Measurements from ENCODE around the gene NTSR2.
A peak's percentile ranks its signal among the peaks of the same experiment; 100 is the strongest.

The NTSR2 gene

GRCh38 chr2:11699686-11700670 is 30.0 kb upstream of the NTSR2 start:
- no peak for DNase-seq

DNA sequence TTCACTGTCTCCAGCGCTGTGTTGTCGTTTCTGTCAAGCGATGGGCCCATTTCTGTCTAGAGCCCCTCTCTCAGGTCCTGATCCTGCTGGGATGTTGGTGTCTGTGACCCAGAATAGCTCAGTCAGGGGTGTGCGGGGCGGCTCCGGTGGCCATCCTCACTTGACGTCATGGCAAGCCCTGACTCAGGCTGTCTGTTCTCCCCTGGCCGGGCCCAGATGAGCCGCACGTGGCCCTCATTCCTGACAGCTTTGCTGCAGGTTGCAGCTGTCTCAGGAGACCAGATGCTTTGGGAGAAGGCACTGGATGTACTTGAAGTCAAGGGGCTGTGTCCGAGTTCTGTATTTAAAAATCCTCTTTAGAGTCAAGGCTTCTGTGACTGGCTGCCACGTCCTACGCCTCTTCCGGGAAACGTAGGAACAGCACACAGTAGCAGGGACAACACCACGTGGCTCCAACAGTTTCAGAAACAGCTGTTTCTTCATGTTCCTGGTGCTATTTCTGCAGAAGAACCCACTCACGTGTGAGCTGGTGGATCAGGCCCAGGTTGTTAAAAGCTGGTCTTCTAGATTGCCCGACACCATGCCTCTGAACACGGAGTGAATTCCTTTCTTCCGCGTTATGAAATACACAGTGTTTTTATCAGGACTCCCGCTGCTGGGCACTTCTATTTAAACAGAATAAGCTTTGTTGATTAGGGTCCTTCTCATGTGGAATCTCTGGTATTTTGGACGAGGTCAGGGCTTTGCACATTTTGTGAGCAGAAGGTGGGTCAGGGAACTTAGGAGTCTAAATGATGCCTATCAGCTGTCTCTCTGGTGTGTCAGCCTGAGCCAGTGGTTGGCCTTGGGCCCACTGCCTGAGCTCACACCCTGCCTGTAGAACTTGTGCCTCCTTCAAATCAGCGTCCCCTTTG is 28.3 kb upstream of the NTSR2 start:
- DNase-seq = peak in 3 of 14 donors; percentile 16 to 76 (median 47)

- DNase-seq = peak in 8 of 14 donors; percentile 7 to 88 (median 32)
Observed at GRCh38 chr2:11697103-11697871, 27.3 kb upstream of the NTSR2 start.

GRCh38 chr2:11696736-11697102 is 26.7 kb upstream of the NTSR2 start:
- DNase-seq = no peak

GRCh38 chr2:11695576-11695975 is 25.6 kb upstream of the NTSR2 start:
- no peak for DNase-seq

DNA sequence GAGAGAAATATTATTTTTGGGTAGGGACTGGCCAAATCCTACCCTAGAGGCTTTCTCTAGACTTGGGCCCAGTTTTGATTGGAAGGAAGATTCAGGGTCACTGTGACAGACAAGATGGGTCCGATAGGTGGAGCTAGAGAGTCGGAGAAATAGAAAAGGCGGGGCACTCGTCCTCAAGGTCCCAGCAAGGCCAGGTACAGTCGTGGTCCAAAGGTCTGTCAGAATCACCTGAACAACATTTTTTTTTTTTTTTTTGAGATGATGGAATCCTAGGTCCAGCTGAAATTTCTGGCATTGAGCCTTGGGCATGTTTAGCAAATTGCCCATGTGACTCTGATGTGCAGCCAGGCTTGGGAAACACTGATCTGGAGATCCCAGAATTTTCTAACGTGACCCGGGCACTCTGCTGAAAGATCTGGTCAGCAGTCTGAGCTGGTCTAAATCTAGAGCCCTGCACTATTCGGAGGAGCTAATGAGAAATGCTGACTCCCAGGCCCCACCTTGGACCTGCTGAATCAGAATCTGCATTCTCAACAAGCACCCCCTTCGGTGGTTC is 23.0 kb upstream of the NTSR2 start:
- peak in 7 of 14 donors; percentile 22 to 56 (median 28) for DNase-seq

- DNase-seq = no peak
Observed at GRCh38 chr2:11691076-11691660, 21.2 kb upstream of the NTSR2 start.

- peak in 12 of 14 donors; percentile 21 to 76 (median 56) for DNase-seq
Observed at GRCh38 chr2:11688222-11689069, 18.5 kb upstream of the NTSR2 start.

DNA sequence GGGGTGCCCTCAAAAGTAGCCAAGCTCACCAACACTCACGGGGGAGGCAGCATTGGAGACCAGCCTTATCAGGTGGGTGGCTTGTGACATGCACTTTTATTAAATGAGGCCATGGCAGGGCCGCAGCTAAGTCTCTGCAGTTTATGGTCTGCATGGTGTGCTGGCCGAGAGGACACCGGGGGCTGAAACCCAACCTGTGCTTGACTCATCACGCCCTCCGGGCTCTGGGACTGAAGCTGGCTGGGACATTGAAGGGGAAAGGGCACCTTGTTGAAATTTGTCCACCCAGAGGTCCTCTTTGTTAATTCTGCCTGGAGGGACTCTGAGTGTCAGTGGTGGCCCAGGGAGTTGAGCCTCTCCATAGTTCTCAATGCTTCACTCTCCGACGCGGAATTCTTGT is 17.7 kb upstream of the NTSR2 start:
- no peak for DNase-seq

DNA sequence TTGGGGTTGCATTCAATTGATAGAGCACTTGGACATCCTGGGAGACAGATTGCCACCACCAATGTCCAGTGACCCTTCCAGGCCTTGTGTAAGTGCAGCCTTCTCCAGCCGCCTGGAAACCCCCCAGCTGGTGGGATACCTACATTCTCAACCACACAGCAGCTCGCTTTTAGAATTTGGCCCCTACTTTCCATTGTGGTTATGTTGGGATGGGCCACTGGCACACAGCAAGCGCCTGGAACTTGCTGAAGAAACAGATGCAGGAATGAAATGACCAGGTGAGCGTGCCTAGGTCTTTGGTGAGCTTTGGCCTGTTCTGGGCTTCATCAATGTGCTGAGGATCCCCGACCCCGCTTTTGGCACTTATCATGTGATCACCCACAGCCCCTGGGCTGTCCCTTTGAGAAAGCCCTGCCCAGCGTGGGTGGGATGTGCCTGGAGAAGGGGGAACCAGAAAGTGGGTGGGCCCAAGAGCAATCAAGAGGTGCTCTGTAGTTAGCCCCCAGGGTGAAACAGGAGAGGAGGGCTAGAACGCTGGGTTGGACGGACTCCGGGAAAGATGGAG is 16.0 kb upstream of the NTSR2 start:
- no peak for DNase-seq

- DNase-seq = no peak
Observed at GRCh38 chr2:11684894-11685460, 15.0 kb upstream of the NTSR2 start.

GRCh38 chr2:11683966-11684365 is 14.0 kb upstream of the NTSR2 start:
- no peak for DNase-seq

DNA sequence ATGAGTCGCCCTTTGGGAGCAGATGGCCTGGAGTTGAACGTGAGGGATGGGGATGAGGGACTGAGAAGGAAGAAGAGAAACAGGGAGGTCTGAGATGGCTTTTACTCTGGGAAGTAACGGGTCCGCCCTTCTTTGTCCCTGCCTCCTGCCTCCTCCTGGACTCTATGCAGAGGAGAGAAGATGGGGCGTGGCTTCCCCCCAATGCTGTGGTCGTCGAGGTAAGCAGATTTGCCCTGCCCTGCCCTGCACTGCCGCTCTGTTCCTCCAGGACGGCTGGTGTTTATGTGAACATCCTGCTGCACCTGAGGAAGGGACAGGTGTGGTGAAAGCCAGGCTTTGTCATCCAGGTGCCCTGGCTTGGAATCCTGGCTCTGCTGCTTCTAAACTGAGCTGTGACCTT is 13.5 kb upstream of the NTSR2 start:
- no peak for DNase-seq

GRCh38 chr2:11682590-11682915 is 12.6 kb upstream of the NTSR2 start:
- no peak for DNase-seq

DNA sequence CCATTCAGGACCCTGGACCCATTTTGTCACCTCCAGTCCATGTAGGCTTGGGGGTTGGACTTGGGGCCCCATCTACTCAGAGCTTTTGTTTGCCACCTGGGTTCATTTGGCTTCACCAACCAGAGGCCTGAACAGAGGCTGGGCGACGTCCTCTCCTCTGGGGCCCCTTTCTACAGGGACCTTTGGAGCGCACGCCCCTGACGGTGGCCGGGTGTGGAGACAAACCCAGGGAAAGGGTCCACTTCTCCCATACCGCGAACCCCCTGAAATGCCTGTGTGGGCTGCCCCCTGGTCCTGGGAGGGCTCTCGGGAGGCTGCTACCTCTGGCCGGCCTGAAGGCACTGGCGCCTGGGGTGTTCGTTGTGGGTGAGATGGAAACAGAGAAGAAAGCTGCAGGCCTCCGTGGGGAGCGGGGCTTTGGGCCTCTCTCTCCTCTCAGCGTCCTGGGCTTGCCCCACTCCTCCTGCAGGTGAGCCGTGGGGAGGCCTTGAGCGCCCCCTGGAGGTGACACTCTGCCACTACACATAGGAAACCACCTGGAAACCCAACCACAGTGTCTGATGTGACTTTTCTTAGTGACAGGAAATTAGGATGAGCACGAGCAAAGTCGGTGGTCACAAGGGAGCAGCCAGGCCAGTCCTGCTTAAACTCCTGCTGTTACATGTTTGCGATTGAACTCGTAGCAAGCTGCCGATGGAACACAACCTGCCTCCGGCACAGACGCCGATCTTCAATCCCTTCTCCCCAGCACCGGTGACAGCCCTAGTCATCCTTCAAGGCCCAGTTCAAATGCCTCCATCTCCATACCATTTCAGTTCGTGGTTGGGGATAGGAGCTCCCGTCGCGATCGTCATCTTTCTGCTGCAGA is 12.0 kb upstream of the NTSR2 start:
- peak in 3 of 14 donors; percentile 20 to 61 (median 54) for DNase-seq

- DNase-seq = peak in 1 of 14 donors; percentile 80
Observed at GRCh38 chr2:11680901-11681721, 11.1 kb upstream of the NTSR2 start.

- DNase-seq = peak in 2 of 14 donors; percentile 45 to 90
Observed at GRCh38 chr2:11680182-11680900, 10.3 kb upstream of the NTSR2 start.

All from C1 segment of cervical spinal cord (tissue), 14 donors.